HEK293T (cell line): ENCODE results near the gene F13A1.

Experiments used
- CTCF ChIA-PET: fragments of 350-600 bp; formaldehyde crosslinking; extraction: SDS; loops from one replicate; lab custom pipeline; 2021; ENCODE audit warnings: antibody characterized with exemption, inconsistent platforms; lab: Yijun Ruan, JAX
- POLR2A ChIA-PET: fragments of 350-600 bp; formaldehyde crosslinking; extraction: SDS; loops from one replicate; lab custom pipeline; 2020; ENCODE audit warnings: antibody characterized with exemption, inconsistent platforms; lab: Yijun Ruan, JAX
- DNase-seq: peaks from one replicate; pipeline ENCODE4 v3.0.0; 2012; ENCODE audit warnings: mixed read lengths; ENCODE audit errors: extremely low spot score
- ARNT ChIP-seq: fragments of 450-650 bp; IDR thresholded peaks from 2 replicates; pipeline ENCODE4 v1.6.1; 2017; ENCODE audit warnings: mild to moderate bottlenecking
- BHLHE40 ChIP-seq: fragments of 450-650 bp; IDR thresholded peaks from 2 replicates; pipeline ENCODE4 v1.6.1; 2016; ENCODE audit warnings: mild to moderate bottlenecking, moderate library complexity, borderline replicate concordance
- CTBP1 ChIP-seq: fragments of 450-650 bp; IDR thresholded peaks from 2 replicates; pipeline ENCODE4 v1.6.1; 2016; ENCODE audit warnings: borderline replicate concordance
- ELF4 ChIP-seq: fragments of 450-650 bp; IDR thresholded peaks from 2 replicates; pipeline ENCODE4 v1.6.1; 2017; ENCODE audit warnings: antibody characterized with exemption
- FOXA1 ChIP-seq: fragments of 450-650 bp; IDR thresholded peaks from 2 replicates; pipeline ENCODE4 v1.6.1; 2016; ENCODE audit warnings: mild to moderate bottlenecking
- FOXK2 ChIP-seq: fragments of 450-650 bp; IDR thresholded peaks from 2 replicates; pipeline ENCODE4 v1.6.1; 2016; ENCODE audit warnings: mild to moderate bottlenecking
- FOXM1 ChIP-seq: fragments of 450-650 bp; IDR thresholded peaks from 2 replicates; pipeline ENCODE4 v1.6.1; 2017; ENCODE audit warnings: mild to moderate bottlenecking, borderline replicate concordance
- HDGF ChIP-seq: fragments of 450-650 bp; IDR thresholded peaks from 2 replicates; pipeline ENCODE4 v1.6.1; 2017; ENCODE audit warnings: antibody characterized with exemption, borderline replicate concordance
- L3MBTL2 ChIP-seq: fragments of 450-650 bp; conservative IDR thresholded peaks from 2 replicates; pipeline ENCODE4 v1.6.1; 2016; ENCODE audit warnings: mild to moderate bottlenecking
- LEF1 ChIP-seq: fragments of 450-650 bp; IDR thresholded peaks from 2 replicates; pipeline ENCODE4 v1.6.1; 2017; ENCODE audit warnings: mild to moderate bottlenecking, borderline replicate concordance
- NFRKB ChIP-seq: fragments of 450-650 bp; IDR thresholded peaks from 2 replicates; pipeline ENCODE4 v1.6.1; 2016; ENCODE audit warnings: mild to moderate bottlenecking, moderate library complexity
- PKNOX1 ChIP-seq: fragments of 450-650 bp; IDR thresholded peaks from 2 replicates; pipeline ENCODE4 v1.6.1; 2016
- SP1 ChIP-seq: fragments of 450-650 bp; IDR thresholded peaks from 2 replicates; pipeline ENCODE4 v1.6.1; 2017
- SUZ12 ChIP-seq: fragments of 450-650 bp; IDR thresholded peaks from 2 replicates; pipeline ENCODE4 v1.6.1; 2016; ENCODE audit warnings: mild to moderate bottlenecking
- TARDBP ChIP-seq: fragments of 450-650 bp; IDR thresholded peaks from 2 replicates; pipeline ENCODE4 v1.6.1; 2016
- ZNF384 ChIP-seq: fragments of 450-650 bp; IDR thresholded peaks from 2 replicates; pipeline ENCODE4 v1.6.1; 2016

F13A1 gene

GRCh38 chr6:6196762-6197161 is 123.7 kb downstream of the F13A1 start:
- POLR2A ChIA-PET, result no interaction called here
- CTCF ChIA-PET, result no interaction called here
- DNase-seq, result no peak
- TF ChIP-seq CTBP1 (no peak), BHLHE40 (no peak), L3MBTL2 (no peak), HDGF (no peak), SP1 (no peak), PKNOX1 (no peak), FOXA1 (no peak), ZNF384 (no peak), ELF4 (no peak), LEF1 (no peak), FOXM1 (no peak), TARDBP (no peak), SUZ12 (no peak), NFRKB (no peak)

DNA sequence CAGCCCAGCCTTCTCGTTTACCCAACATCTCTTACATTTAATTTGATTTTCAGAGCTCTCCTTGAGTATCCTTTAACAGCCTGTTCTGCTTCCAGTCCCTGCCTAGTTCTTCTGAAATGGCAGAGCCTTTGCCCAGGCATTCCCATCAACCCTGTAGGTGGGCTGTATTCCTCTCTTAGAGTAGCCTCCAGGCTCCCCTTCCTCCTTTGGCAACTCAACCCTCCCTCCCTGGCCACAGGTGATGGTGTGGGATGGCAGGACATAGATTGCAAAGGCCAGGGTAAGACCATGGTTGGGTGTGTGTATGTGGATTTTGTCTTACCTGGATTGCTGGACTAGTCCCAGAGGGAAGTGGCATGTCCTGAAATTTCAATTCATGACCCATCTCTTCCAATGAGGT is 125.4 kb downstream of the F13A1 start:
- DNase-seq, result no peak
- ChIA-PET CTCF (interaction anchor here (0.6 kb wide), 1 partner anchor 537 kb away, joined by 3 read pairs; no protein-coding TSS in a partner anchor), POLR2A (no interaction called here)
- TF ChIP-seq ZNF384 (no peak), NFRKB (no peak), BHLHE40 (no peak), SP1 (no peak), HDGF (no peak), L3MBTL2 (no peak), SUZ12 (no peak), FOXM1 (no peak), PKNOX1 (no peak), ELF4 (no peak), FOXA1 (no peak), FOXK2 (no peak), CTBP1 (no peak), ARNT (no peak), TARDBP (no peak), LEF1 (no peak)

GRCh38 chr6:6193221-6193745 is 127.2 kb downstream of the F13A1 start:
- ChIA-PET CTCF (no interaction called here), POLR2A (no interaction called here)
- no peak for TF ChIP-seq ARNT
- TF ChIP-seq SP1, result no peak
- no peak for TF ChIP-seq FOXK2
- no peak for DNase-seq

DNA sequence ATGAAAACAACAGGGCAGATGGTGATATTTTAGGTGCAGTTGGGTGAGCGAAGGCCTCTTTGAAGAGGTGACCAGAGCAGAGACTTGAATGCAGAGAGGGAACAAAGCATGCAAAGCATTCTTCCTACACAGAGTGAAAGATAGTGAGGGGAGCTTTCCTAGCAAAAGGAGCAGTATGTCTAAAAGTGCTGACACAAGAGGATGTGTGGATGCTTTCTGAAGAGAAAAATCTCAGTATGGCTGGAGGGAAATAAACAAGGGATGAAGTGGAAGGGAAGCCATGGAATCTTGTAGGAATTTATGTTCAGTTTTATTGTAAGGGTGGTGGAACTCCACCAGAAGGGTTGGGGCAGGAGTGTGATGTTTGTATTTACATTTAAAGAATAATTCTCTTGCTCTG is 128.6 kb downstream of the F13A1 start:
- TF ChIP-seq L3MBTL2, result no peak
- TF ChIP-seq HDGF, result no peak
- no peak for TF ChIP-seq ELF4
- no peak for TF ChIP-seq LEF1
- no peak for TF ChIP-seq SUZ12
- no peak for TF ChIP-seq CTBP1
- POLR2A ChIA-PET, result no interaction called here
- no peak for DNase-seq
- CTCF ChIA-PET, result interaction anchor here (0.7 kb wide), 1 partner anchor 29 kb away, joined by 3 read pairs; no protein-coding TSS in a partner anchor

DNA sequence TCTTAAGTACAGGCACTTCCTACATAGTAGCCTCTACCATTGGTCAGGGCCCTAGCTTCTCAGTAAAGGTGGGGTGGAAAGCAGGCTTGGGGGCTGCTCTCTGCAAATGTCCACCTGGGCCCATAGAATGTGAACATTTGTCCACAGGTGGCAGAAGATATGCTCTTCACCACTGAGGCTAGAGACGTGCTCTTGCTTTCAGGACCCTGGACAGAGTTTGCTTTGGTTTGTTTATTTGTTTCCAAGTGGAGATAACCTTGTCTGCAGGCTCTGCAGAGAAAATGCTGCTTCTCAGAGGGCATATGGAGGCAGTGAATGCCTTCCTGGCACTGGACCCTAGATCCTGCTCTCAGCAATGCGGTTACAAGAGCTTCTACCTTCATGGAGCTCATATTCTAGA is 129.0 kb downstream of the F13A1 start:
- DNase-seq, result no peak
- TF ChIP-seq ARNT (no peak), L3MBTL2 (no peak), LEF1 (no peak), HDGF (no peak), SP1 (no peak), FOXA1 (no peak), PKNOX1 (no peak), ZNF384 (no peak), FOXM1 (no peak)
- ChIA-PET CTCF (no interaction called here), POLR2A (no interaction called here)

GRCh38 chr6:6180684-6181083 is 139.8 kb downstream of the F13A1 start:
- no peak for TF ChIP-seq ELF4
- TF ChIP-seq L3MBTL2, result no peak
- TF ChIP-seq PKNOX1, result no peak
- no peak for TF ChIP-seq ZNF384
- TF ChIP-seq SUZ12, result no peak
- TF ChIP-seq SP1, result no peak
- no peak for TF ChIP-seq FOXK2
- no peak for TF ChIP-seq BHLHE40
- TF ChIP-seq LEF1, result no peak
- no peak for TF ChIP-seq FOXM1
- no peak for TF ChIP-seq CTBP1
- TF ChIP-seq HDGF, result no peak
- no peak for TF ChIP-seq TARDBP
- TF ChIP-seq FOXA1, result no peak
- TF ChIP-seq ARNT, result no peak
- TF ChIP-seq NFRKB, result no peak
- DNase-seq, result no peak
- ChIA-PET POLR2A (no interaction called here), CTCF (no interaction called here)
